Brain microvascular endothelial cell (primary cell): ENCODE data around the gene GPC5.

Source experiments
- DNase-seq: peaks from one replicate; pipeline ENCODE4 v3.0.0-alpha.2; 2020
- H3K27ac ChIP-seq: fragments of 250-450 bp; sonication (Bioruptor Pico); 2 replicates; pipeline ENCODE4 v1.5.1; 2020; ENCODE audit warnings: mild to moderate bottlenecking, moderate library complexity
- H3K27me3 ChIP-seq: fragments of 250-450 bp; sonication (Bioruptor Pico); replicated peaks from 2 replicates; pipeline ENCODE4 v1.5.1; 2020; ENCODE audit warnings: mild to moderate bottlenecking
- H3K36me3 ChIP-seq: fragments of 250-450 bp; sonication (Bioruptor Pico); replicated peaks from 2 replicates; pipeline ENCODE4 v1.5.1; 2020; ENCODE audit warnings: mild to moderate bottlenecking
- H3K4me3 ChIP-seq: 2 replicates; pipeline ENCODE4 v1.5.1; 2011; ENCODE audit warnings: low read depth, mild to moderate bottlenecking, control low read depth, low read length, moderate library complexity
- CTCF ChIP-seq: IDR thresholded peaks from 2 replicates; pipeline ENCODE4 v1.5.1; 2011; ENCODE audit warnings: low read depth, mild to moderate bottlenecking, moderate library complexity, low read length, control low read depth, inconsistent platforms; ENCODE audit errors: missing control alignments
- in situ Hi-C: cut with HindIII; loops from 2 replicates; pipeline ENCODE4 v1.10.0; 2017; ENCODE audit warnings: low sequenced_read_pairs, low pct_ligation_motif_present

Gene GPC5

GRCh38 chr13:92761710-92762109 lies 1363.3 kb downstream of the GPC5 start:
- no peak for TF ChIP-seq CTCF
- Histone ChIP-seq H3K4me3 (no peak overlapping the region), H3K27ac (no peak overlapping the region), H3K36me3 (no peaks in the 10 kb centered on the region), H3K27me3 (no peaks in the 10 kb centered on the region)
- in situ Hi-C loops = no loop called here
- DNase-seq = no peak

- Histone ChIP-seq H3K27me3 (no peaks in the 10 kb centered on the region), H3K4me3 (no peak overlapping the region), H3K36me3 (no peaks in the 10 kb centered on the region), H3K27ac (no peak overlapping the region)
- in situ Hi-C loops = no loop called here
- DNase-seq = no peak
- TF ChIP-seq CTCF = no peak
Measured at GRCh38 chr13:92767468-92767867, 1369.0 kb downstream of the GPC5 start.

- Histone ChIP-seq H3K27me3 (no peaks in the 10 kb centered on the region), H3K36me3 (no peaks in the 10 kb centered on the region), H3K27ac (no peak overlapping the region), H3K4me3 (no peak overlapping the region)
- TF ChIP-seq CTCF = no peak
- in situ Hi-C loops = no loop called here
- no peak for DNase-seq
Measured at GRCh38 chr13:92768602-92769001, 1370.2 kb downstream of the GPC5 start.

- Histone ChIP-seq H3K27me3 (no peaks in the 10 kb centered on the region), H3K27ac (no peak overlapping the region), H3K36me3 (no peaks in the 10 kb centered on the region), H3K4me3 (no peak overlapping the region)
- in situ Hi-C loops = no loop called here
- DNase-seq = no peak
- no peak for TF ChIP-seq CTCF
Measured at GRCh38 chr13:92769046-92769445, 1370.6 kb downstream of the GPC5 start.

GRCh38 chr13:92775658-92776057 lies 1377.2 kb downstream of the GPC5 start:
- no peak for TF ChIP-seq CTCF
- Histone ChIP-seq H3K36me3 (no peaks in the 10 kb centered on the region), H3K4me3 (no peak overlapping the region), H3K27ac (no peak overlapping the region), H3K27me3 (no peaks in the 10 kb centered on the region)
- in situ Hi-C loops = no loop called here
- no peak for DNase-seq

- TF ChIP-seq CTCF = no peak
- H3K36me3 ChIP-seq = no peaks in the 10 kb centered on the region
- no peak overlapping the region for H3K27ac ChIP-seq
- no peaks in the 10 kb centered on the region for H3K27me3 ChIP-seq
- no peak overlapping the region for H3K4me3 ChIP-seq
- no peak for DNase-seq
- in situ Hi-C loops = no loop called here
Measured at GRCh38 chr13:92781965-92782690, 1383.7 kb downstream of the GPC5 start.
